Stimulated activated CD8-positive, alpha-beta memory T cell treated with anti-CD3 and anti-CD28 coated beads, Interleukin-15, amount 100 ng/mL, for 4 hours (primary cell): Measurements from ENCODE around the gene OSTM1.

Experiments
- DNase-seq, 2 donors: peaks; one replicate each; pipeline ENCODE4 v3.0.0-alpha.2; 2020; ENCODE audit warnings: low read depth in 2 of 2

The OSTM1 gene

GRCh38 chr6:108102965-108103364 lies 28.4 kb upstream of the OSTM1 start:
- no peak for DNase-seq

GRCh38 chr6:108100003-108100402 lies 25.5 kb upstream of the OSTM1 start:
- DNase-seq: no peak

- no peak for DNase-seq
Measured at GRCh38 chr6:108097882-108098281, 23.3 kb upstream of the OSTM1 start.

- no peak for DNase-seq
Measured at GRCh38 chr6:108093781-108094300, 19.3 kb upstream of the OSTM1 start.

GRCh38 chr6:108091288-108091687 lies 16.7 kb upstream of the OSTM1 start:
- no peak for DNase-seq

GRCh38 chr6:108083349-108083748 lies 8.8 kb upstream of the OSTM1 start:
- DNase-seq: no peak

GRCh38 chr6:108082539-108082938 lies 8.0 kb upstream of the OSTM1 start:
- no peak for DNase-seq

GRCh38 chr6:108080010-108080780 lies 5.7 kb upstream of the OSTM1 start:
- DNase-seq: no peak

GRCh38 chr6:108078191-108078590 lies 3.6 kb upstream of the OSTM1 start:
- DNase-seq: no peak

- DNase-seq: no peak
Measured at GRCh38 chr6:108074057-108074358, 533 bp downstream of the OSTM1 start.

- no peak for DNase-seq
Measured at GRCh38 chr6:108071736-108072276, 2.7 kb downstream of the OSTM1 start.

GRCh38 chr6:108068618-108069017 lies 5.9 kb downstream of the OSTM1 start:
- DNase-seq: no peak

- DNase-seq: no peak
Measured at GRCh38 chr6:108068182-108068581, 6.4 kb downstream of the OSTM1 start.

- DNase-seq: no peak
Measured at GRCh38 chr6:108052706-108053105, 21.8 kb downstream of the OSTM1 start.

- no peak for DNase-seq
Measured at GRCh38 chr6:108051481-108051880, 23.1 kb downstream of the OSTM1 start.

GRCh38 chr6:108039681-108040080 lies 34.9 kb downstream of the OSTM1 start:
- no peak for DNase-seq

- DNase-seq: no peak
Measured at GRCh38 chr6:108036884-108037283, 37.7 kb downstream of the OSTM1 start.

GRCh38 chr6:108031968-108032367 lies 42.6 kb downstream of the OSTM1 start:
- DNase-seq: no peak

GRCh38 chr6:108030211-108030610 lies 44.3 kb downstream of the OSTM1 start:
- DNase-seq: no peak

- DNase-seq: no peak
Measured at GRCh38 chr6:108029226-108029921, 45.2 kb downstream of the OSTM1 start.

- DNase-seq: no peak
Measured at GRCh38 chr6:108027594-108027993, 46.9 kb downstream of the OSTM1 start.

GRCh38 chr6:108027056-108027455 lies 47.5 kb downstream of the OSTM1 start:
- no peak for DNase-seq

- no peak for DNase-seq
Measured at GRCh38 chr6:108024427-108025073, 50.0 kb downstream of the OSTM1 start.
